OCI-LY7 (cell line): Measurements from ENCODE around the gene TARDBP. TPM values are rescaled to one million over a fixed set of nuclear protein-coding genes. Genes with fewer than 3 reads are reported as not detected.

Source experiments
- BruUV-seq: library from RNA; stranded (reverse); fragments of 400-500 nt; replicated peaks from 2 replicates; lab custom pipeline; 2021; lab: Mats Ljungman, UMichigan
- CTCF ChIA-PET: fragments of 300-600 bp; sonication (Branson Sonifier 250); formaldehyde crosslinking; loops from one replicate; lab custom pipeline; 2022; ENCODE audit warnings: antibody characterized with exemption; ENCODE audit not compliant: unreplicated experiment; lab: Charles Lee
- POLR2A ChIA-PET: fragments of 300-600 bp; sonication (Branson Sonifier 250); formaldehyde crosslinking; loops from one replicate; lab custom pipeline; 2022; ENCODE audit warnings: antibody characterized with exemption; lab: Charles Lee
- DNase-seq: peaks from one replicate; pipeline ENCODE4 v3.0.0-alpha.2; 2015; ENCODE audit warnings: low spot score
- H2AFZ ChIP-seq: fragments of 200-600 bp; sonication (generic), shearing (Covaris generic); 2 replicates; pipeline ENCODE4 v1.6.1; 2014; ENCODE audit warnings: mild to moderate bottlenecking, antibody characterized with exemption, low read length, moderate library complexity
- H3K27ac ChIP-seq: fragments of 200-600 bp; sonication (generic); 2 replicates; pipeline ENCODE4 v1.5.1; 2014; ENCODE audit warnings: mixed run types, low read depth, mild to moderate bottlenecking, moderate library complexity, low read length, inconsistent platforms; ENCODE audit not compliant: poor library complexity, severe bottlenecking
- H3K36me3 ChIP-seq: fragments of 200-600 bp; sonication (generic); 2 replicates; pipeline ENCODE4 v1.6.1; 2014; ENCODE audit warnings: mild to moderate bottlenecking, antibody characterized with exemption, low read length, moderate library complexity, mixed read lengths; ENCODE audit not compliant: insufficient read depth
- H3K4me1 ChIP-seq: fragments of 200-600 bp; sonication (generic); 2 replicates; pipeline ENCODE4 v1.5.1; 2014; ENCODE audit warnings: mild to moderate bottlenecking, low read length; ENCODE audit not compliant: insufficient read depth, poor library complexity, severe bottlenecking
- H3K4me2 ChIP-seq: fragments of 200-600 bp; sonication (generic); 2 replicates; pipeline ENCODE4 v1.6.1; 2014; ENCODE audit warnings: mild to moderate bottlenecking, low read length
- H3K4me3 ChIP-seq: fragments of 200-600 bp; sonication (generic); 2 replicates; pipeline ENCODE4 v1.5.1; 2014; ENCODE audit warnings: mild to moderate bottlenecking, low read depth, low read length; ENCODE audit not compliant: poor library complexity, severe bottlenecking
- H3K79me2 ChIP-seq: fragments of 200-600 bp; sonication (generic); 2 replicates; pipeline ENCODE4 v1.6.1; 2016; ENCODE audit warnings: low read depth, mild to moderate bottlenecking, low read length, moderate library complexity, mixed read lengths; ENCODE audit not compliant: insufficient read depth
- H3K9me2 ChIP-seq: fragments of 200-600 bp; sonication (generic); 2 replicates; pipeline ENCODE4 v1.6.1; 2016; ENCODE audit warnings: mild to moderate bottlenecking, low read length, mixed read lengths; ENCODE audit not compliant: insufficient read depth
- H3K9me3 ChIP-seq: fragments of 200-600 bp; sonication (generic); 2 replicates; pipeline ENCODE4 v1.6.1; 2014; ENCODE audit warnings: mild to moderate bottlenecking, mixed run types, low read length, mixed read lengths
- H4K20me1 ChIP-seq: fragments of 200-600 bp; sonication (generic); 2 replicates; pipeline ENCODE4 v1.6.1; 2014; ENCODE audit warnings: mild to moderate bottlenecking, antibody characterized with exemption, low read length, moderate library complexity, mixed read lengths; ENCODE audit not compliant: insufficient read depth
- CTCF ChIP-seq: fragments of 200-600 bp; sonication (generic); conservative IDR thresholded peaks from 2 replicates; pipeline ENCODE4 v1.5.1; 2014; ENCODE audit warnings: mild to moderate bottlenecking, antibody characterized with exemption, low read length, moderate library complexity, mixed read lengths
- EZH2phosphoT487 ChIP-seq: fragments of 200-600 bp; sonication (generic); IDR thresholded peaks from 2 replicates; pipeline ENCODE4 v1.6.1; 2018; ENCODE audit warnings: low read depth, borderline replicate concordance, mild to moderate bottlenecking, mixed run types, antibody characterized with exemption, low read length, moderate library complexity, mixed read lengths
- intact Hi-C: fragments of 100-400 bp; cut with micrococcal nuclease; formaldehyde crosslinking; loops from one replicate; pipeline ENCODE4 v1.10.0; 2022; ENCODE audit not compliant: unreplicated experiment
- total RNA-seq, 2 experiments: library from RNA; depleted of rRNA in 1 of 2; stranded (reverse); fragments of >200 nt in 1 of 2; shearing (Covaris generic) in 1 of 2; gene quantifications; 2 replicates each; pipeline ENCODE4 v1.2.3, GENCODE V29; 2014 to 2022

TARDBP gene
- total RNA-seq, 2 experiments from 2014 or later: 145 to 277 TPM

GRCh38 chr1:11044086-11044848, 31.8 kb downstream of the TARDBP start:
- ChIA-PET POLR2A (no interaction called here), CTCF (no interaction called here)
- no peak overlapping the region for H2AFZ ChIP-seq
- H3K4me1 ChIP-seq: no peaks in the 10 kb centered on the region
- no peak overlapping the region for H3K4me3 ChIP-seq
- no peaks in the 10 kb centered on the region for H3K9me2 ChIP-seq
- no peak overlapping the region for H3K27ac ChIP-seq
- no peaks in the 10 kb centered on the region for H3K9me3 ChIP-seq
- no TSS peak for BruUV-seq
- no peak overlapping the region for H3K4me2 ChIP-seq
- DNase-seq: no peak
- intact Hi-C loops: no loop called here
- H4K20me1 ChIP-seq: no peaks in the 10 kb centered on the region
- H3K36me3 ChIP-seq: no peaks in the 10 kb centered on the region
- no peak for TF ChIP-seq CTCF
- TF ChIP-seq EZH2phosphoT487: no peak
- H3K79me2 ChIP-seq: no peaks in the 10 kb centered on the region

DNA sequence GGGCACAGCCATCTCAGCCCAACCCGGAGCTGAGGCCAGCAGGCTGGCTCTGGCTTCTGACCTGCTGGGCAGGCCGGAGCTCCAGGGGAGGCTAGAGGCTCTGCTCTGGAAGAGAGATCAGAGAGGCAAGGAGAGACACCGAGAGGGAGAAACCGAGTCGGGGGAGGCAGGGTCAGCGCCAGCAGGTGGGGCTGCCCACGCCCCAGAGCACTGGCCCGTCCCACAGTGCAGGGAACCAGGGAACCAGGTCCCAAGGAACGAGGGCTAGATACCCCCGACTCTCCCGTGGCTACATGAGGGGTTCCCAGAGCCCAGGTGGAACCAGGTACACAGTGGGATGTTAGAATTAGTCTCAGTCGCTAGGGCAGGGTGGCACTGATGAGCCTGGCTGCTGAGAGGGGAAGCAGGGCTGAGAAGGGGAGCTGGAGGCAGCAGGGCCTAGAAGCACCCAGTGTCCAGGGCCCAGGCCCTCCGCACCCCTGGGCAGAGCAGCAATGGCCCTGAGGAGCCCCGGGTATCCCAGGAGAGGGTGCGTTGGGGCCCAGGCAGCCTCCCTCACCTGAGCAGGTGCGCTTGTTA, 32.5 kb downstream of the TARDBP start:
- CTCF ChIA-PET: no interaction called here
- Histone ChIP-seq H3K4me2 (no peak overlapping the region), H2AFZ (no peak overlapping the region)

More for the DNA sequence above, 32.5 kb downstream of the TARDBP start:
- Histone ChIP-seq H4K20me1 (no peaks in the 10 kb centered on the region), H3K9me2 (no peaks in the 10 kb centered on the region), H3K27ac (no peak overlapping the region), H3K4me3 (no peak overlapping the region), H3K4me1 (no peaks in the 10 kb centered on the region), H3K79me2 (no peaks in the 10 kb centered on the region), H3K9me3 (no peaks in the 10 kb centered on the region), H3K36me3 (no peaks in the 10 kb centered on the region)
- DNase-seq: no peak
- intact Hi-C loops: no loop called here
- POLR2A ChIA-PET: no interaction called here
- no peak for TF ChIP-seq EZH2phosphoT487
- TF ChIP-seq CTCF: no peak
- no TSS peak for BruUV-seq
